ENCODE results near the gene GSTK1. TPM values are rescaled to one million over a fixed set of nuclear protein-coding genes. Genes with fewer than 3 reads are reported as not detected.

The GSTK1 gene
- total and polyA plus RNA-seq, 2 of the 8 experiments (the other 6 are each of a cell fraction or from before 2014, with no cell fraction given): 25.5 to 32.5 TPM

DNA sequence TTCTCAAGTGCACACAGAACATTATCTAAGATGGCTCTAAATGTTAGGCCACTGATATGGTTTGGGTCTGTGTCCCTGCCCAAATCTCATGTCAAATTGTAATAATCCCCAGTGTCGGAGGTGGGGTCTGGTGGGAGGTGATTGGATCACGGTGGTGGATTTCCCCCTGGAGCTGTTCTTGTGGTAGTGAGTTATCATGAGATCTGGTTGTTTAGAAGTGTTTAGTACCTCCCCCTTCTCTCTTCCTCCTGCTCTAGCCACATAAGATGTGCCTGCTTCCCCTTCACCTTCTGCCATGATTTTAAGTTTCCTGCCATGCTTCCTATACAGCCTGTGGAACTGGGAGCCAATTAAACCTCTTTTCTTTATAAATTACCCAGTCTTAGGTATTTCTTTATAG is 11.2 kb upstream of the GSTK1 start:
- CTCF ChIA-PET (ENCODE audit: partially characterized antibody): interaction anchor here (6.6 kb wide), 1 partner anchor 12 kb away, joined by 41 read pairs; no protein-coding TSS in a partner anchor

More for the DNA sequence above, 11.2 kb upstream of the GSTK1 start:
- no peaks in the 10 kb centered on the region for H3K9me3 ChIP-seq (ENCODE audit: insufficient read depth in 2 of 2, low read depth in 1 of 2, low read length in 1 of 2)
- no peak overlapping the region for H3K4me2 ChIP-seq (ENCODE audit: insufficient read depth in 1 of 2, low read depth in 2 of 2, low read length in 2 of 2)
- no peaks in the 10 kb centered on the region for H3K4me1 ChIP-seq (replicated peaks in 1 of 4; ENCODE audit: control insufficient read depth in 3 of 4, insufficient read depth in 4 of 4, low read length in 3 of 4)
- no peak overlapping the region for H3K4me3 ChIP-seq (ENCODE audit: extremely low read depth in 1 of 4, insufficient read depth in 2 of 4, low read depth in 3 of 4, low read length in 4 of 4)
- H3K4ac ChIP-seq (replicated peaks; ENCODE audit: insufficient read length, low read depth, low read length): no peak overlapping the region
- H3K27ac ChIP-seq (ENCODE audit: low read depth, low read length): no peak overlapping the region
- H4K20me1 ChIP-seq (replicated peaks in 1 of 2; ENCODE audit: control insufficient read depth in 1 of 2, insufficient read depth in 2 of 2, low read length in 2 of 2): no peaks in the 10 kb centered on the region
- no peak overlapping the region for H4K8ac ChIP-seq (ENCODE audit: extremely low read depth, insufficient read depth, low read length)
- H3K36me3 ChIP-seq (ENCODE audit: control insufficient read depth in 2 of 4, insufficient read depth in 4 of 4, low read length in 3 of 4): no peaks in the 10 kb centered on the region
- no peak overlapping the region for H3K18ac ChIP-seq (ENCODE audit: extremely low read depth, low read length)
- H3K56ac ChIP-seq (replicated peaks; ENCODE audit: insufficient read length, low read depth, low read length): no peak overlapping the region
- H3K23ac ChIP-seq (ENCODE audit: insufficient read length): no peak overlapping the region
- H3K27me3 ChIP-seq (replicated peaks in 1 of 4; ENCODE audit: control insufficient read depth in 3 of 4, extremely low read depth in 1 of 4, insufficient read depth in 3 of 4, low read length in 3 of 4): no peaks in the 10 kb centered on the region
- H2BK12ac ChIP-seq (ENCODE audit: low read depth, low read length): no peak overlapping the region
- H4K5ac ChIP-seq (ENCODE audit: insufficient read length, low read depth, low read length): no peak overlapping the region
- no peak for TF ChIP-seq RAD21 (IDR thresholded peaks at IDR 0.05 in 1 of 2, conservative IDR thresholded peaks at IDR 0.05 in 1 of 2; ENCODE audit: low read depth in 2 of 2, low read length in 2 of 2)
- TF ChIP-seq KDM5A (IDR thresholded peaks at IDR 0.05; ENCODE audit: low read length): no peak
- no peak for TF ChIP-seq ATF2 (IDR thresholded peaks at IDR 0.05; ENCODE audit: low read length)
- TF ChIP-seq JUND (IDR thresholded peaks at IDR 0.05; ENCODE audit: low read length): no peak
- TF ChIP-seq BCL11A (IDR thresholded peaks at IDR 0.05; ENCODE audit: low read depth in 2 of 2, low read length in 2 of 2): no peak
- TF ChIP-seq BRCA1 (IDR thresholded peaks at IDR 0.05; ENCODE audit: low read depth, low read length): no peak
- TF ChIP-seq, protein P1, sequence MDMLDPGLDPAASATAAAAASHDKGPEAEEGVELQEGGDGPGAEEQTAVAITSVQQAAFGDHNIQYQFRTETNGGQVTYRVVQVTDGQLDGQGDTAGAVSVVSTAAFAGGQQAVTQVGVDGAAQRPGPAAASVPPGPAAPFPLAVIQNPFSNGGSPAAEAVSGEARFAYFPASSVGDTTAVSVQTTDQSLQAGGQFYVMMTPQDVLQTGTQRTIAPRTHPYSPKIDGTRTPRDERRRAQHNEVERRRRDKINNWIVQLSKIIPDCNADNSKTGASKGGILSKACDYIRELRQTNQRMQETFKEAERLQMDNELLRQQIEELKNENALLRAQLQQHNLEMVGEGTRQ (IDR thresholded peaks at IDR 0.05; ENCODE audit: low read length): no peak
- H2BK15ac ChIP-seq (ENCODE audit: low read length): no peak overlapping the region
- no peak overlapping the region for H2AFZ ChIP-seq (ENCODE audit: low read length)
- no peak overlapping the region for H2AK5ac ChIP-seq (ENCODE audit: low read depth, low read length)
- no peak for DNase-seq (ENCODE audit: low read depth in 1 of 2, low spot score in 2 of 2)
- no peaks in the 10 kb centered on the region for H3K23me2 ChIP-seq (ENCODE audit: low read depth, low read length)
- H3K14ac ChIP-seq (ENCODE audit: insufficient read length): no peak overlapping the region
- WGBS, 2 experiments (ENCODE audit: extremely low coverage in 1 of 2, insufficient coverage in 1 of 2, insufficient read length in 1 of 2, insufficient replicate concordance in 2 of 2, low coverage in 1 of 2, low lambda C conversion rate in 2 of 2, missing lambda C conversion rate in 1 of 2): 89% methylated on average over 2 of the region's 2 CpGs; no CpG with 5 or more reads in 1 of the 2 experiments
- H4K91ac ChIP-seq (replicated peaks; ENCODE audit: insufficient read length, low read length): no peak overlapping the region
- H2BK20ac ChIP-seq (ENCODE audit: low read length): no peak overlapping the region
- no peak overlapping the region for H2BK5ac ChIP-seq (ENCODE audit: low read depth, low read length)
- H3K79me2 ChIP-seq (ENCODE audit: control insufficient read depth in 1 of 2, insufficient read depth in 2 of 2, low read length in 2 of 2): no peaks in the 10 kb centered on the region
- no peak overlapping the region for H3K9ac ChIP-seq (replicated peaks in 1 of 4; ENCODE audit: extremely low read depth in 1 of 4, low read depth in 3 of 4, low read length in 3 of 4)
- H2BK120ac ChIP-seq (replicated peaks; ENCODE audit: low read depth, low read length): no peak overlapping the region
- no peaks in the 10 kb centered on the region for H3K79me1 ChIP-seq (ENCODE audit: low read depth, low read length)
- POLR2A ChIA-PET (ENCODE audit: partially characterized antibody): no interaction called here
- FAIRE-seq: no peak
